DOHH2 (cell line): ENCODE measurements around the gene NFATC3.

Source experiments
- EZH2phosphoT487 ChIP-seq: fragments of 200-600 bp; sonication (generic); IDR thresholded peaks from 2 replicates; pipeline ENCODE4 v1.6.1; 2017; ENCODE audit warnings: borderline replicate concordance, mild to moderate bottlenecking, antibody characterized with exemption, low read length, moderate library complexity, mixed read lengths
- TF ChIP-seq, protein P1 (sequence below): fragments of 200-600 bp; sonication (generic); IDR thresholded peaks from one replicate; pipeline ENCODE4 v1.5.1; 2014; ENCODE audit warnings: antibody characterized with exemption, mild to moderate bottlenecking, low read depth, low read length; ENCODE audit not compliant: poor library complexity, severe bottlenecking

GRCh38 chr16:68078701-68079375 lies 6.3 kb upstream of the NFATC3 start:
- TF ChIP-seq, protein P1, sequence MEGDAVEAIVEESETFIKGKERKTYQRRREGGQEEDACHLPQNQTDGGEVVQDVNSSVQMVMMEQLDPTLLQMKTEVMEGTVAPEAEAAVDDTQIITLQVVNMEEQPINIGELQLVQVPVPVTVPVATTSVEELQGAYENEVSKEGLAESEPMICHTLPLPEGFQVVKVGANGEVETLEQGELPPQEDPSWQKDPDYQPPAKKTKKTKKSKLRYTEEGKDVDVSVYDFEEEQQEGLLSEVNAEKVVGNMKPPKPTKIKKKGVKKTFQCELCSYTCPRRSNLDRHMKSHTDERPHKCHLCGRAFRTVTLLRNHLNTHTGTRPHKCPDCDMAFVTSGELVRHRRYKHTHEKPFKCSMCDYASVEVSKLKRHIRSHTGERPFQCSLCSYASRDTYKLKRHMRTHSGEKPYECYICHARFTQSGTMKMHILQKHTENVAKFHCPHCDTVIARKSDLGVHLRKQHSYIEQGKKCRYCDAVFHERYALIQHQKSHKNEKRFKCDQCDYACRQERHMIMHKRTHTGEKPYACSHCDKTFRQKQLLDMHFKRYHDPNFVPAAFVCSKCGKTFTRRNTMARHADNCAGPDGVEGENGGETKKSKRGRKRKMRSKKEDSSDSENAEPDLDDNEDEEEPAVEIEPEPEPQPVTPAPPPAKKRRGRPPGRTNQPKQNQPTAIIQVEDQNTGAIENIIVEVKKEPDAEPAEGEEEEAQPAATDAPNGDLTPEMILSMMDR = no peak
- no peak for TF ChIP-seq EZH2phosphoT487
